Muscle layer of colon (tissue), 2 donors: ENCODE results near the gene TNIK.

Experiments
- H3K27ac ChIP-seq: one replicate; pipeline ENCODE4 v1.7.0; 2013; ENCODE audit warnings: low read depth, mild to moderate bottlenecking, low read length, moderate library complexity
- H3K27me3 ChIP-seq, 2 donors: one replicate each; pipeline ENCODE4 v1.7.0; 2013; ENCODE audit warnings: low read length in 2 of 2, mild to moderate bottlenecking in 2 of 2; ENCODE audit not compliant: insufficient read depth in 2 of 2, control insufficient read depth in 1 of 2
- H3K36me3 ChIP-seq: one replicate; pipeline ENCODE4 v1.7.0; 2013; ENCODE audit warnings: mild to moderate bottlenecking, low read length; ENCODE audit not compliant: insufficient read depth
- H3K4me1 ChIP-seq: one replicate; pipeline ENCODE4 v1.7.0; 2013; ENCODE audit warnings: mild to moderate bottlenecking, low read length; ENCODE audit not compliant: insufficient read depth
- H3K4me3 ChIP-seq, 2 donors: one replicate each; pipeline ENCODE4 v1.7.0; 2013; ENCODE audit warnings: low read length in 2 of 2, low read depth in 1 of 2, mild to moderate bottlenecking in 1 of 2, moderate library complexity in 1 of 2
- H3K9ac ChIP-seq: one replicate; pipeline ENCODE4 v1.7.0; 2013; ENCODE audit warnings: low read length
- H3K9me3 ChIP-seq: one replicate; pipeline ENCODE4 v1.7.0; 2013; ENCODE audit warnings: mild to moderate bottlenecking, low read length
- donor health status: abdominal sarcoma.
- donor health status: Adenocarcinoma of cecum.

Gene TNIK

GRCh38 chr3:171163101-171164066 is 296.8 kb downstream of the TNIK start:
- Histone ChIP-seq H3K9me3 (peaks cover 7% of the 10 kb centered on the region), H3K4me1 (no peaks in the 10 kb centered on the region), H3K36me3 (peaks cover 7% of the 10 kb centered on the region), H3K27me3 (no peaks in the 10 kb centered on the region), H3K27ac (no peak overlapping the region), H3K9ac (no peak overlapping the region), H3K4me3 (no peak overlapping the region)

GRCh38 chr3:171160325-171160724 is 299.9 kb downstream of the TNIK start:
- no peaks in the 10 kb centered on the region for H3K4me1 ChIP-seq
- H3K9ac ChIP-seq: no peak overlapping the region
- H3K27ac ChIP-seq: no peak overlapping the region
- H3K27me3 ChIP-seq: no peaks in the 10 kb centered on the region
- H3K36me3 ChIP-seq: peaks cover 5% of the 10 kb centered on the region
- H3K4me3 ChIP-seq: no peak overlapping the region
- peaks cover 7% of the 10 kb centered on the region for H3K9me3 ChIP-seq

- Histone ChIP-seq H3K4me1 (no peaks in the 10 kb centered on the region), H3K9me3 (peaks cover 7% of the 10 kb centered on the region), H3K9ac (no peak overlapping the region), H3K27me3 (no peaks in the 10 kb centered on the region), H3K27ac (no peak overlapping the region), H3K4me3 (no peak overlapping the region), H3K36me3 (peaks cover 5% of the 10 kb centered on the region)
These were observed 300.4 kb downstream of the TNIK start for GRCh38 chr3:171159822-171160157.

- Histone ChIP-seq H3K27ac (no peak overlapping the region), H3K4me1 (no peaks in the 10 kb centered on the region), H3K9me3 (peaks cover 7% of the 10 kb centered on the region), H3K36me3 (peaks cover 5% of the 10 kb centered on the region), H3K27me3 (no peaks in the 10 kb centered on the region), H3K9ac (no peak overlapping the region), H3K4me3 (no peak overlapping the region)
These were observed 301.0 kb downstream of the TNIK start for GRCh38 chr3:171159024-171159821.

- no peak overlapping the region for H3K4me3 ChIP-seq
- H3K27ac ChIP-seq: no peak overlapping the region
- H3K9me3 ChIP-seq: peaks cover 4% of the 10 kb centered on the region
- H3K36me3 ChIP-seq: peaks cover 5% of the 10 kb centered on the region
- H3K9ac ChIP-seq: no peak overlapping the region
- H3K27me3 ChIP-seq: no peaks in the 10 kb centered on the region
- H3K4me1 ChIP-seq: no peaks in the 10 kb centered on the region
These were observed 302.2 kb downstream of the TNIK start for GRCh38 chr3:171157980-171158379.

- H3K4me3 ChIP-seq: no peak overlapping the region
- H3K9ac ChIP-seq: no peak overlapping the region
- H3K36me3 ChIP-seq: peaks cover 5% of the 10 kb centered on the region
- no peaks in the 10 kb centered on the region for H3K27me3 ChIP-seq
- no peaks in the 10 kb centered on the region for H3K4me1 ChIP-seq
- H3K9me3 ChIP-seq: no peaks in the 10 kb centered on the region
- H3K27ac ChIP-seq: no peak overlapping the region
These were observed 302.9 kb downstream of the TNIK start for GRCh38 chr3:171157286-171157685.

- no peak overlapping the region for H3K9ac ChIP-seq
- no peaks in the 10 kb centered on the region for H3K9me3 ChIP-seq
- H3K27me3 ChIP-seq: no peaks in the 10 kb centered on the region
- no peak overlapping the region for H3K27ac ChIP-seq
- peaks cover 5% of the 10 kb centered on the region for H3K36me3 ChIP-seq
- H3K4me3 ChIP-seq: no peak overlapping the region
- H3K4me1 ChIP-seq: no peaks in the 10 kb centered on the region
These were observed 303.7 kb downstream of the TNIK start for GRCh38 chr3:171156401-171157010.

- H3K4me3 ChIP-seq: no peak overlapping the region
- H3K9me3 ChIP-seq: no peaks in the 10 kb centered on the region
- no peaks in the 10 kb centered on the region for H3K27me3 ChIP-seq
- no peak overlapping the region for H3K27ac ChIP-seq
- no peaks in the 10 kb centered on the region for H3K4me1 ChIP-seq
- H3K36me3 ChIP-seq: peaks cover 5% of the 10 kb centered on the region
- no peak overlapping the region for H3K9ac ChIP-seq
These were observed 305.0 kb downstream of the TNIK start for GRCh38 chr3:171155122-171155700.

GRCh38 chr3:171150945-171151344 is 309.3 kb downstream of the TNIK start:
- no peak overlapping the region for H3K9ac ChIP-seq
- no peaks in the 10 kb centered on the region for H3K4me1 ChIP-seq
- H3K9me3 ChIP-seq: no peaks in the 10 kb centered on the region
- H3K4me3 ChIP-seq: no peak overlapping the region
- no peaks in the 10 kb centered on the region for H3K27me3 ChIP-seq
- no peaks in the 10 kb centered on the region for H3K36me3 ChIP-seq
- H3K27ac ChIP-seq: no peak overlapping the region

GRCh38 chr3:171149526-171150116 is 310.6 kb downstream of the TNIK start:
- Histone ChIP-seq H3K9me3 (no peaks in the 10 kb centered on the region), H3K4me1 (no peaks in the 10 kb centered on the region), H3K27ac (no peak overlapping the region), H3K4me3 (no peak overlapping the region), H3K36me3 (no peaks in the 10 kb centered on the region), H3K27me3 (no peaks in the 10 kb centered on the region), H3K9ac (no peak overlapping the region)

- Histone ChIP-seq H3K9me3 (no peaks in the 10 kb centered on the region), H3K9ac (no peak overlapping the region), H3K36me3 (no peaks in the 10 kb centered on the region), H3K4me3 (no peak overlapping the region), H3K27me3 (no peaks in the 10 kb centered on the region), H3K27ac (no peak overlapping the region), H3K4me1 (no peaks in the 10 kb centered on the region)
These were observed 314.4 kb downstream of the TNIK start for GRCh38 chr3:171145798-171146197.
